CD14-positive monocyte (primary cell): ENCODE results near the gene FCN3. TPM values are rescaled to one million over a fixed set of nuclear protein-coding genes. Genes with fewer than 3 reads are reported as not detected.

Experiments used
- DNase-seq, 3 donors: peaks; one replicate each; pipeline ENCODE4 v3.0.0-alpha.2; 2011 to 2022
- H2AFZ ChIP-seq: 2 replicates; pipeline ENCODE4 v1.6.0; 2012; ENCODE audit warnings: mild to moderate bottlenecking, low read depth, low read length, inconsistent platforms; ENCODE audit not compliant: insufficient read depth, poor library complexity, severe bottlenecking
- H3K27ac ChIP-seq, 2 donors: 1 replicate in 1 of 2; 2 replicates in 1 of 2; pipeline ENCODE4 v1.5.1; 2012 to 2013; ENCODE audit warnings: low read length in 2 of 2, control low read depth in 1 of 2, inconsistent platforms in 1 of 2, low read depth in 1 of 2, mild to moderate bottlenecking in 1 of 2
- H3K27me3 ChIP-seq, 2 donors: one replicate each; pipeline versions ENCODE4 v1.6.0 to v1.6.1; 2011 to 2013; ENCODE audit warnings: low read length in 2 of 2; ENCODE audit not compliant: control insufficient read depth in 2 of 2, insufficient read depth in 2 of 2
- H3K36me3 ChIP-seq, 2 donors: replicated peaks in 1 of 2; 1 replicate in 1 of 2; 2 replicates in 1 of 2; pipeline versions ENCODE4 v1.5.1 to v1.6.1; 2012 to 2013; ENCODE audit warnings: low read length in 2 of 2, control low read depth in 1 of 2, inconsistent platforms in 1 of 2, mild to moderate bottlenecking in 1 of 2; ENCODE audit not compliant: insufficient read depth in 2 of 2, control insufficient read depth in 1 of 2
- H3K4me1 ChIP-seq, 2 donors: 1 replicate in 1 of 2; 2 replicates in 1 of 2; pipeline versions ENCODE4 v1.5.1 to v1.6.1; 2012 to 2013; ENCODE audit warnings: low read length in 2 of 2, control low read depth in 1 of 2, inconsistent platforms in 1 of 2, mild to moderate bottlenecking in 1 of 2, moderate library complexity in 1 of 2; ENCODE audit not compliant: insufficient read depth in 2 of 2, control insufficient read depth in 1 of 2
- H3K4me2 ChIP-seq: replicated peaks from 2 replicates; pipeline ENCODE3; 2012; ENCODE audit warnings: low read length, moderate library complexity, mild to moderate bottlenecking; ENCODE audit not compliant: poor library complexity, severe bottlenecking; ENCODE audit errors: extremely low read depth
- H3K4me3 ChIP-seq, 3 experiments: fragments of 200-600 bp in 1 of 3; sonication (generic) in 1 of 3; replicated peaks in 1 of 3; 1 replicate in 2 of 3; 2 replicates in 1 of 3; pipeline ENCODE4 v1.5.1; 2011 to 2013; ENCODE audit warnings: low read length in 3 of 3, mild to moderate bottlenecking in 3 of 3, control low read depth in 2 of 3, low read depth in 2 of 3, inconsistent platforms in 1 of 3, moderate library complexity in 1 of 3
- H3K79me2 ChIP-seq: 2 replicates; pipeline ENCODE4 v1.6.0; 2012; ENCODE audit warnings: mild to moderate bottlenecking, control low read depth, inconsistent platforms, low read length, moderate library complexity; ENCODE audit not compliant: insufficient read depth
- H3K9ac ChIP-seq: 2 replicates; pipeline ENCODE4 v1.6.0; 2017; ENCODE audit warnings: low read length, mild to moderate bottlenecking; ENCODE audit not compliant: insufficient read depth, poor library complexity, severe bottlenecking
- H3K9me3 ChIP-seq, 2 donors: replicated peaks in 1 of 2; 1 replicate in 1 of 2; 2 replicates in 1 of 2; pipeline versions ENCODE4 v1.5.1 to v1.6.1; 2012 to 2013; ENCODE audit warnings: low read length in 2 of 2, control low read depth in 1 of 2; ENCODE audit not compliant: control insufficient read depth in 1 of 2, insufficient read depth in 1 of 2
- H4K20me1 ChIP-seq: 2 replicates; pipeline ENCODE4 v1.6.0; 2012; ENCODE audit warnings: mild to moderate bottlenecking, low read length, control low read depth, moderate library complexity; ENCODE audit not compliant: insufficient read depth
- H3K27ac Mint-ChIP-seq, 7 donors: one replicate each; pipeline ENCODE4 v1.8.0; 2020; ENCODE audit warnings: mild to moderate bottlenecking in 7 of 7, mixed read lengths in 7 of 7, moderate library complexity in 6 of 7, inconsistent platforms in 2 of 7
- H3K27me3 Mint-ChIP-seq, 3 donors: one replicate each; pipeline ENCODE4 v1.8.0; 2021 to 2022; ENCODE audit warnings: low read depth in 3 of 3, mild to moderate bottlenecking in 3 of 3, mixed read lengths in 3 of 3, moderate library complexity in 3 of 3, inconsistent platforms in 1 of 3
- H3K36me3 Mint-ChIP-seq, 2 donors: one replicate each; pipeline ENCODE4 v1.8.0; 2020; ENCODE audit warnings: mixed read lengths in 2 of 2, inconsistent platforms in 1 of 2, mild to moderate bottlenecking in 1 of 2
- H3K4me1 Mint-ChIP-seq: one replicate; pipeline ENCODE4 v1.8.0; 2020; ENCODE audit warnings: mild to moderate bottlenecking, mixed read lengths
- H3K4me3 Mint-ChIP-seq, 2 donors: one replicate each; pipeline ENCODE4 v1.8.0; 2020; ENCODE audit warnings: mild to moderate bottlenecking in 2 of 2, mixed read lengths in 2 of 2, moderate library complexity in 1 of 2
- H3K9me3 Mint-ChIP-seq, 7 donors: one replicate each; pipeline ENCODE4 v1.8.0; 2020 to 2022; ENCODE audit warnings: mixed read lengths in 7 of 7, mild to moderate bottlenecking in 6 of 7, moderate library complexity in 6 of 7, inconsistent platforms in 2 of 7
- CTCF ChIP-seq: fragments of 200-600 bp; IDR thresholded peaks from one replicate; pipeline ENCODE4 v1.8.0; 2022; ENCODE audit warnings: antibody characterized with exemption, mild to moderate bottlenecking
- WGBS: methylation state at CpG from one replicate; pipeline ENCODE4 v1.1.5; 2013; ENCODE audit warnings: missing lambda C conversion rate; ENCODE audit not compliant: insufficient coverage; 5-methylcytosine and 5-hydroxymethylcytosine counted together
- intact Hi-C, 2 donors: fragments of 100-400 bp; cut with micrococcal nuclease; formaldehyde crosslinking; loops; one replicate each; pipeline versions ENCODE4 v1.15.0 to v1.15.1; 2023
- polyA plus RNA-seq, 3 donors: library from polyadenylated mRNA; depleted of rRNA in 1 of 3; unstranded in 2 of 3; stranded (reverse) in 1 of 3; fragments of 300-500 nt in 2 of 3; fragments of >200 nt in 1 of 3; fragmentation: Illumina TruSeq in 2 of 3; gene quantifications; 1 replicate in 2 of 3; 2 replicates in 1 of 3; pipeline ENCODE4 v1.2.3, GENCODE V29; 2012 to 2021

Gene FCN3
- polyA plus RNA-seq, 3 donors = not detected

DNA sequence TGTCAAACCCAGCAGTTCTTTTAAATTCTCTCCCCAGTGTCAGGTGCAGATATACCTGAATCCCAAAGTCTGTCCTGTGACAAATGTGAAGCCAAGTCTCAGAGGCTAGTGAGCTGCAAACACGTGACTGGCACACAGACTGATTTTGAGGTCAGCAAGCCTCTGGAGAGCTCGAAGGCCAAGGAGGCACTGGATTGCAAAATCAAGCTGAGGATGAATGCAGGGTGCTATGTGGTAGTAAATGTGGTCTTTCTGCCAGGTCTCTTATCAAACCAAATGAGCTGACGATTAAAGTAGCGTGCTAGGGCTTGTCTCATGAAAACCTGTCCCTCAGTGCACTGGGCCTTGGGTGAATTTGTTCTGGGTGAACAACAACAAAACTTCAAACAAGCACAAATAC is 38.4 kb upstream of the FCN3 start:
- Histone ChIP-seq H2AFZ (no peak overlapping the region), H3K4me1 (peaks cover 6 to 12% of the 10 kb centered on the region in 2 donors), H3K4me3 (no peak overlapping the region), H3K27ac (peak overlapping the region in 1 of 2 donors; percentile 39), H3K36me3 (peaks cover 88 to 99% of the 10 kb centered on the region in 2 donors), H4K20me1 (peaks cover 97% of the 10 kb centered on the region), H3K9me3 (no peaks in the 10 kb centered on the region), H3K9ac (no peak overlapping the region), H3K27me3 (no peaks in the 10 kb centered on the region), H3K4me2 (no peak overlapping the region), H3K79me2 (peaks cover 57% of the 10 kb centered on the region)
- DNase-seq = no peak
- peak overlapping the region in 3 of 7 donors; percentile 27 to 66 (median 56) for H3K27ac Mint-ChIP-seq
- H3K27me3 Mint-ChIP-seq = no peaks in the 10 kb centered on the region
- intact Hi-C loops = loop anchor here in 1 of 2 donors (10.0 kb wide), 1 partner anchor 192 kb away; the partner anchor contains the start of gene AHDC1
- WGBS = 61% methylated on average over 3 of the region's 4 CpGs
- no peaks in the 10 kb centered on the region for H3K9me3 Mint-ChIP-seq
- no peak overlapping the region for H3K4me3 Mint-ChIP-seq
- no peak for TF ChIP-seq CTCF
- H3K36me3 Mint-ChIP-seq = peaks cover 89 to 98% of the 10 kb centered on the region in 2 donors
- H3K4me1 Mint-ChIP-seq = peaks cover 16% of the 10 kb centered on the region

DNA sequence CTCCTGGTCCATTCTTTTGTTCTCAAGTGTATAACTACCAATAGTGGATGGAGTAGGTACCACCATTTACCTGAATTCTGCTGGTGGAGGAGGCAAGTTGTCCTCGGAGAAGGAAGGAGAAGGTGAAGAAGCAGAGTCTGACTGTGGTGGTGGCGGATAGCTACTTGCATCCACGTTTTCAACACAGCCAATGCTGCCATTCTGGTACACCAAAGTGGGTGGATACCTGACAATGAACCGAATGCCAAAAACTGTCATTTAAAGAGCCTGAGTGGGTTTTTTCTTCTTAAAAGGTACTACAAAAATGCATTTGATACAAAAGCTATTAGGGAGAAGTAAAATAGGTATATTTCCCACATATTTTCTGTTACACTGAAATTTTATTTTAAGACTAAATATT is 37.9 kb upstream of the FCN3 start:
- Histone ChIP-seq H3K9ac (no peak overlapping the region), H3K4me1 (peaks cover 6 to 12% of the 10 kb centered on the region in 2 donors), H3K36me3 (peaks cover 88 to 99% of the 10 kb centered on the region in 2 donors), H3K27ac (no peak overlapping the region), H3K4me2 (no peak overlapping the region), H3K4me3 (no peak overlapping the region), H3K9me3 (no peaks in the 10 kb centered on the region), H4K20me1 (peaks cover 97% of the 10 kb centered on the region), H2AFZ (no peak overlapping the region), H3K27me3 (no peaks in the 10 kb centered on the region), H3K79me2 (peaks cover 53% of the 10 kb centered on the region)
- Mint-ChIP-seq H3K36me3 (peaks cover 89 to 98% of the 10 kb centered on the region in 2 donors), H3K27ac (peak overlapping the region in 3 of 7 donors; percentile 11 to 65 (median 40)), H3K9me3 (no peaks in the 10 kb centered on the region), H3K4me1 (peaks cover 18% of the 10 kb centered on the region), H3K4me3 (no peak overlapping the region), H3K27me3 (no peaks in the 10 kb centered on the region)
- intact Hi-C loops = loop anchor here in 1 of 2 donors (10.0 kb wide), 1 partner anchor 192 kb away; the partner anchor contains the start of gene AHDC1
- no peak for TF ChIP-seq CTCF
- WGBS = 97% methylated on average over 3 of the region's 4 CpGs
- no peak for DNase-seq
